IPS-18c (cell line): ENCODE measurements around the gene RETREG2.
"Not testable (repeated sequence)": the region's sequence is repeated elsewhere in the genome, so short reads cannot be mapped to it uniquely, and the experiment has no call there.

Experiments used
- H3K4me3 ChIP-seq: 2 replicates; pipeline ENCODE4 v1.7.0; 2013; ENCODE audit warnings: low read depth, mild to moderate bottlenecking, low read length, moderate library complexity; ENCODE audit not compliant: insufficient read depth
- H3K9me3 ChIP-seq: one replicate; pipeline ENCODE4 v1.6.1; 2013; ENCODE audit warnings: mild to moderate bottlenecking, low read length, moderate library complexity; ENCODE audit not compliant: control insufficient read depth, insufficient read depth

RETREG2 gene

GRCh38 chr2:219179601-219180465 lies 1.8 kb downstream of the RETREG2 start:
- Histone ChIP-seq H3K4me3 (no peak overlapping the region), H3K9me3 (no peaks in the 10 kb centered on the region)

- Histone ChIP-seq H3K9me3 (no peaks in the 10 kb centered on the region), H3K4me3 (no peak overlapping the region)
Observed at GRCh38 chr2:219180961-219181360, 2.9 kb downstream of the RETREG2 start.

- no peaks in the 10 kb centered on the region for H3K9me3 ChIP-seq
- no peak overlapping the region for H3K4me3 ChIP-seq
Observed at GRCh38 chr2:219181531-219181930, 3.5 kb downstream of the RETREG2 start.

GRCh38 chr2:219182331-219183150 lies 4.5 kb downstream of the RETREG2 start:
- no peak overlapping the region for H3K4me3 ChIP-seq
- H3K9me3 ChIP-seq: no peaks in the 10 kb centered on the region

- Histone ChIP-seq H3K4me3 (no peak overlapping the region), H3K9me3 (no peaks in the 10 kb centered on the region)
Observed at GRCh38 chr2:219183151-219183772, 5.2 kb downstream of the RETREG2 start.

- Histone ChIP-seq H3K4me3 (no peak overlapping the region), H3K9me3 (no peaks in the 10 kb centered on the region)
Observed at GRCh38 chr2:219184121-219184520, 6.0 kb downstream of the RETREG2 start.

- H3K4me3 ChIP-seq: no peak overlapping the region
- H3K9me3 ChIP-seq: no peaks in the 10 kb centered on the region
Observed at GRCh38 chr2:219186754-219187456, 8.8 kb downstream of the RETREG2 start.

- no peak overlapping the region for H3K4me3 ChIP-seq
- no peaks in the 10 kb centered on the region for H3K9me3 ChIP-seq
Observed at GRCh38 chr2:219197388-219197787, 19.3 kb downstream of the RETREG2 start.

- Histone ChIP-seq H3K9me3 (no peaks in the 10 kb centered on the region), H3K4me3 (no peak overlapping the region)
Observed at GRCh38 chr2:219198974-219199373, 20.9 kb downstream of the RETREG2 start.

- no peaks in the 10 kb centered on the region for H3K9me3 ChIP-seq
- H3K4me3 ChIP-seq: no peak overlapping the region
Observed at GRCh38 chr2:219199470-219200211, 21.6 kb downstream of the RETREG2 start.

GRCh38 chr2:219200502-219201326 lies 22.6 kb downstream of the RETREG2 start:
- H3K4me3 ChIP-seq, H3K9me3 ChIP-seq: not testable (repeated sequence)

GRCh38 chr2:219201331-219201730 lies 23.3 kb downstream of the RETREG2 start:
- H3K9me3 ChIP-seq, H3K4me3 ChIP-seq: not testable (repeated sequence)

- H3K4me3 ChIP-seq: no peak overlapping the region
- no peaks in the 10 kb centered on the region for H3K9me3 ChIP-seq
Observed at GRCh38 chr2:219204425-219205164, 26.5 kb downstream of the RETREG2 start.

- Histone ChIP-seq H3K9me3 (no peaks in the 10 kb centered on the region), H3K4me3 (no peak overlapping the region)
Observed at GRCh38 chr2:219205165-219205538, 27.1 kb downstream of the RETREG2 start.

- Histone ChIP-seq H3K9me3 (no peaks in the 10 kb centered on the region), H3K4me3 (peak overlapping the region; percentile 79)
Observed at GRCh38 chr2:219205981-219206327, 27.9 kb downstream of the RETREG2 start.
